Adrenal gland (tissue), 12 donors: ENCODE data around the gene HRH2. TPM values are rescaled to one million over a fixed set of nuclear protein-coding genes. Genes with fewer than 3 reads are reported as not detected.
"Not testable (repeated sequence)": the region's sequence is repeated elsewhere in the genome, so short reads cannot be mapped to it uniquely, and the experiment has no call there.

Experiments used
- DNase-seq, 7 donors: peaks; one replicate each; pipeline ENCODE4 v3.0.0-alpha.2; 2019 to 2020
- H3K27ac ChIP-seq, 5 donors: fragments of 200-600 bp; sonication (generic) in 4 of 5; 1 replicate in 3 of 5; 2 replicates in 2 of 5; pipeline versions ENCODE4 v1.5.1 to v1.8.0; 2016 to 2020; ENCODE audit warnings: mild to moderate bottlenecking in 1 of 5
- H3K27me3 ChIP-seq: fragments of 200-600 bp; 2 replicates; pipeline ENCODE4 v1.8.0; 2021
- H3K36me3 ChIP-seq, 2 donors: fragments of 200-600 bp; replicated peaks in 1 of 2; 1 replicate in 1 of 2; 2 replicates in 1 of 2; pipeline versions ENCODE4 v1.5.1 to v1.8.0; 2018 to 2022
- H3K4me1 ChIP-seq, 2 donors: fragments of 200-600 bp; replicated peaks in 1 of 2; 1 replicate in 1 of 2; 2 replicates in 1 of 2; pipeline versions ENCODE4 v1.5.1 to v1.8.0; 2018 to 2021
- H3K4me3 ChIP-seq, 4 donors: fragments of 200-600 bp; sonication (generic) in 3 of 4; one replicate each; pipeline ENCODE4 v1.5.1; 2016 to 2018
- H3K9me3 ChIP-seq, 3 donors: fragments of 200-600 bp; sonication (generic) in 1 of 3; replicated peaks in 1 of 3; 1 replicate in 2 of 3; 2 replicates in 1 of 3; pipeline versions ENCODE4 v1.5.1 to v1.8.0; 2016 to 2021
- POLR2A ChIP-seq, 2 donors: fragments of 450-650 bp; IDR thresholded peaks; one replicate each; pipeline ENCODE4 v1.6.1; 2017; ENCODE audit warnings: antibody characterized with exemption in 2 of 2, mild to moderate bottlenecking in 2 of 2, moderate library complexity in 1 of 2
- WGBS, 4 donors: extraction: QIAGEN DNeasy Blood & Tissue Kit in 2 of 4; methylation state at CpG; one replicate each; pipeline versions ENCODE4 v1.1.5 to v1.1.7; 2013 to 2017; 5-methylcytosine and 5-hydroxymethylcytosine counted together
- intact Hi-C, 2 donors: fragments of 100-400 bp; cut with DNase I; formaldehyde crosslinking; loops; one replicate each; pipeline versions ENCODE4 v1.14.1 to v1.15.0; 2022 to 2023
- polyA plus RNA-seq, 3 donors: library from polyadenylated mRNA; stranded (reverse); fragments of 200-250 nt in 2 of 3; fragments of 350-450 nt in 1 of 3; fragmentation: Illumina TruSeq in 1 of 3; extraction: RNeasy Lipid Tissue Mini Kit (QIAGEN cat#74804) in 1 of 3; gene quantifications; one replicate each; pipeline ENCODE4 v1.2.3, GENCODE V29; 2013 to 2014
- total RNA-seq, 9 donors: library from RNA; depleted of rRNA in 4 of 9; stranded (reverse); fragments of >200 nt in 4 of 9; fragments of 120-200 nt in 1 of 9; fragmentation: NEBNext Ultra II Directional in 1 of 9; extraction: Animal tissue kit (Norgen Biotek cat#: 25700) in 1 of 9; gene quantifications; one replicate each; pipeline versions ENCODE4 v1.1.0 to v1.2.4, GENCODE V29; 2013 to 2023
- TF ChIP-seq, protein P1 (sequence below), 6 experiments: fragments of 450-650 bp in 4 of 6; fragments of 200-600 bp in 2 of 6; sonication (generic) in 1 of 6; IDR thresholded peaks; 1 replicate in 5 of 6; 2 replicates in 1 of 6; pipeline versions ENCODE4 v1.5.1 to v1.8.0; 2016 to 2021; ENCODE audit warnings: antibody characterized with exemption in 6 of 6, mild to moderate bottlenecking in 2 of 6, moderate library complexity in 1 of 6
- donor health status: healthy with polysubstance abuse.
- donor health status: Bipolar disorder and iron deficiency.
- donor health status: DM: yes; HTN: yes; CAD: no.
- donor health status: DM: no; HTN: no; CAD: no.
- donor health status: DM: no; HTN: no; CAD: no.
- donor health status: DM: yes; HTN: yes; CAD: no.

The HRH2 gene
- total and polyA plus RNA-seq, 12 donors = 0.22 to 7.3 (median 3.1) TPM

DNA sequence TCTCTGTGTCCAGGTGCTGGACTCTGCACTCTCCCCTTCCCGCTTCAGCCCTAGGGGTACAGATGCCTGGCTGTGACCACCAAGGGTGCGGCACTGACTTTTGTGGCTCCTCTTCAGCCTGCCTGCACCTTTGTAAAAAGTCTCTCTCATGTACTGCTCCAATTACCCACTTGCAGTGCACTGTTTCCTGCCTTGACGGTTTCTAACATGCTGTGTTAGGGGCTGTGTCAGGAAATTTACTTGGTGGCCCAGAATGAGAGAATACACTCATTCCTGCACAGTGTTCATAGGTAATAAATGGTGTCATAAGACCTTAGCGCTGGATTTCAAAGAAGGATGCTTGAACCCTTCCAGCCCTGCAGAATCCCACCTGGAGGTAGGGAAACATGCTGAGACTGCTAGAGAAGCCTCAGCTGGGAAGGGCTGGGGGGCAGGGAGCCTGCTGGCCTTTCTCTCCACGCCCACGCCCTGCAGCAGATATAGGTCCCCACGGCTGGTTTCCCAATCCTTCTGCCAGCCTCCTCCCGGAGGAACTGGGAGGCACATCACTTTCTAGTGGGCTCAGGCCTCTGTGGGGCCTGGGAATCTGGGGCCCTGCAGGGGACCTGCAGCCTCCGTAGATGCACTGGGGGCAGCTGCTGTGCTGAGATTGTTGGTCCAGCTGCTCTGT is 17.6 kb upstream of the HRH2 start:
- intact Hi-C loops = no loop called here
- Histone ChIP-seq H3K4me3 (no peak overlapping the region), H3K9me3 (no peaks in the 10 kb centered on the region), H3K36me3 (no peaks in the 10 kb centered on the region), H3K4me1 (no peaks in the 10 kb centered on the region), H3K27ac (no peak overlapping the region), H3K27me3 (no peaks in the 10 kb centered on the region)
- DNase-seq = no peak
- 68 to 76% (median 74%) methylated on average over 7 to 9 of the region's 9 CpGs for WGBS, 4 donors
- TF ChIP-seq POLR2A (IDR thresholded peaks at IDR 0.05) = no peak
- TF ChIP-seq, protein P1, sequence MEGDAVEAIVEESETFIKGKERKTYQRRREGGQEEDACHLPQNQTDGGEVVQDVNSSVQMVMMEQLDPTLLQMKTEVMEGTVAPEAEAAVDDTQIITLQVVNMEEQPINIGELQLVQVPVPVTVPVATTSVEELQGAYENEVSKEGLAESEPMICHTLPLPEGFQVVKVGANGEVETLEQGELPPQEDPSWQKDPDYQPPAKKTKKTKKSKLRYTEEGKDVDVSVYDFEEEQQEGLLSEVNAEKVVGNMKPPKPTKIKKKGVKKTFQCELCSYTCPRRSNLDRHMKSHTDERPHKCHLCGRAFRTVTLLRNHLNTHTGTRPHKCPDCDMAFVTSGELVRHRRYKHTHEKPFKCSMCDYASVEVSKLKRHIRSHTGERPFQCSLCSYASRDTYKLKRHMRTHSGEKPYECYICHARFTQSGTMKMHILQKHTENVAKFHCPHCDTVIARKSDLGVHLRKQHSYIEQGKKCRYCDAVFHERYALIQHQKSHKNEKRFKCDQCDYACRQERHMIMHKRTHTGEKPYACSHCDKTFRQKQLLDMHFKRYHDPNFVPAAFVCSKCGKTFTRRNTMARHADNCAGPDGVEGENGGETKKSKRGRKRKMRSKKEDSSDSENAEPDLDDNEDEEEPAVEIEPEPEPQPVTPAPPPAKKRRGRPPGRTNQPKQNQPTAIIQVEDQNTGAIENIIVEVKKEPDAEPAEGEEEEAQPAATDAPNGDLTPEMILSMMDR (IDR thresholded peaks at IDR 0.05) = no peak

DNA sequence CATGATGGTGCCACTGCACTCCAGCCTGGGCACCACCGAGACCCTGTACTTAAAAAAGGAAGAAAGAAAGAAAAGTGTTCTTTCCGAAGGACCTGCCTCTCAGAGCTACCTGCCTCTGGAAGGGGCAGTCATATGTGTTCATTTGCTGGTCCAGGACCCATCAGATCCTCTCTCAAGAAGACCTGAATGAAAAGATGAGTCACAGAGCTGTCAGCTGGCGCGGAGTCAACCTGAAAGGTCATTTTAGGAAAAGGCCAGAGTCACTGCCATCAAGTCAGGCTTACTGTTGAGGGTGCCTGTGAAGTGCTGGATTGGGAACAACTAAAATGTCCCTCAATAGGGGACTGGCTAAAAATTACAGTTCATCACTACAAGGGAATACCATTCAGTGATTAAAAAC is 14.9 kb upstream of the HRH2 start:
- Histone ChIP-seq H3K36me3 (no peaks in the 10 kb centered on the region), H3K27ac (no peak overlapping the region), H3K9me3 (no peaks in the 10 kb centered on the region), H3K4me1 (no peaks in the 10 kb centered on the region), H3K4me3 (no peak overlapping the region), H3K27me3 (no peaks in the 10 kb centered on the region)
- 68 to 75% (median 69%) methylated on average over 4 of the region's 4 CpGs for WGBS, 4 donors
- TF ChIP-seq POLR2A (IDR thresholded peaks at IDR 0.05) = no peak
- TF ChIP-seq, protein P1 (IDR thresholded peaks at IDR 0.05) = no peak
- intact Hi-C loops = no loop called here
- DNase-seq = peak in 3 of 7 donors; percentile 20 to 29 (median 27)

DNA sequence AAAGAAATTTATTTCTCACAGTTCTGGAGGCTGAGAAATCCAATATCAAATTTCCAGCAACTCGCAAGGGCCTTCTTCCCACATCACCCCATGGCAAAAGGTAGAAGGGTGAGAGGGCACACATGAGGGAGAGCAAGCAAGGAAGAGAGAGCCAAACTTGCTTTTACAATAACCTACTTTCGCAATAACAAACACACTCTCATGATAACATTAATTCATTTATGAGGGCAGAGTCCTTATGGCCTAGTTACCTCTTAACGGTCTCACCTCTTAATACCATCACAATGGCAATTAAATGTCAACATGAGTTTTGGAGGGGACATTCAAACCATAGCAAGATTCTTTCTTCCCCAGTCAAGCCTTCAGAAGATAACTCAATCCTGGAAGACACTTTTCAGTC is 11.6 kb upstream of the HRH2 start:
- H3K4me1 ChIP-seq = no peaks in the 10 kb centered on the region
- intact Hi-C loops = no loop called here
- TF ChIP-seq, protein P1 (IDR thresholded peaks at IDR 0.05) = no peak
- no peak for TF ChIP-seq POLR2A (IDR thresholded peaks at IDR 0.05)
- whole genome bisulfite sequencing, 4 donors = 76 to 84% (median 79%) methylated on average over 3 of the region's 3 CpGs
- no peak for DNase-seq
- H3K36me3 ChIP-seq = no peaks in the 10 kb centered on the region
- peaks cover 0 to 6% (median 0%) of the 10 kb centered on the region in 3 donors for H3K9me3 ChIP-seq
- no peak overlapping the region for H3K27ac ChIP-seq
- H3K4me3 ChIP-seq = no peak overlapping the region
- H3K27me3 ChIP-seq = no peaks in the 10 kb centered on the region

DNA sequence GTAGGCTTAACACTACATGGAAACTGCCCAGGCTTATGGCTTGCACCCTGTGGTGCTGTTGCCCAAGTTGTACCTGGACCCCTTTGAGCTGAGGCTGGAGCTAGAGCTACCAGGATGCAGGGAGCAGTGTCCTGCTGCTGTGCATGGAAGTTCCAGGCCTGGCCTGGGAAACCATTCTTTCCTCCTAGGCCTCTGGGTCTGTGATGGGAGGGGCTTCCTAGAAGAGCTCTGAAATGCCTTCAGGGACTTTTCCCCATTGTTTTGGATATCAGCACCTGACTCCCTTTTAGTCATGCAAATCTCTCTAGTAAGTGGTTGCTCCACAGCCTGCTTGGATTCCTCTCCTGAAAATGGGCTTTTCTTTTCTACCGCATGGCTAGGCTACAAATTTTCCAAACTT is 7.9 kb upstream of the HRH2 start:
- 91 to 100% (median 97%) methylated on average over 1 of the region's 1 CpG for WGBS, 4 donors
- no peaks in the 10 kb centered on the region for H3K27me3 ChIP-seq
- H3K36me3 ChIP-seq = no peaks in the 10 kb centered on the region
- no peak for TF ChIP-seq POLR2A (IDR thresholded peaks at IDR 0.05)
- TF ChIP-seq, protein P1 (IDR thresholded peaks at IDR 0.05) = no peak
- H3K27ac ChIP-seq = no peak overlapping the region
- H3K4me1 ChIP-seq = no peaks in the 10 kb centered on the region
- no peak overlapping the region for H3K4me3 ChIP-seq
- no peak for DNase-seq
- intact Hi-C loops = no loop called here
- peaks cover 0 to 6% (median 0%) of the 10 kb centered on the region in 3 donors for H3K9me3 ChIP-seq

DNA sequence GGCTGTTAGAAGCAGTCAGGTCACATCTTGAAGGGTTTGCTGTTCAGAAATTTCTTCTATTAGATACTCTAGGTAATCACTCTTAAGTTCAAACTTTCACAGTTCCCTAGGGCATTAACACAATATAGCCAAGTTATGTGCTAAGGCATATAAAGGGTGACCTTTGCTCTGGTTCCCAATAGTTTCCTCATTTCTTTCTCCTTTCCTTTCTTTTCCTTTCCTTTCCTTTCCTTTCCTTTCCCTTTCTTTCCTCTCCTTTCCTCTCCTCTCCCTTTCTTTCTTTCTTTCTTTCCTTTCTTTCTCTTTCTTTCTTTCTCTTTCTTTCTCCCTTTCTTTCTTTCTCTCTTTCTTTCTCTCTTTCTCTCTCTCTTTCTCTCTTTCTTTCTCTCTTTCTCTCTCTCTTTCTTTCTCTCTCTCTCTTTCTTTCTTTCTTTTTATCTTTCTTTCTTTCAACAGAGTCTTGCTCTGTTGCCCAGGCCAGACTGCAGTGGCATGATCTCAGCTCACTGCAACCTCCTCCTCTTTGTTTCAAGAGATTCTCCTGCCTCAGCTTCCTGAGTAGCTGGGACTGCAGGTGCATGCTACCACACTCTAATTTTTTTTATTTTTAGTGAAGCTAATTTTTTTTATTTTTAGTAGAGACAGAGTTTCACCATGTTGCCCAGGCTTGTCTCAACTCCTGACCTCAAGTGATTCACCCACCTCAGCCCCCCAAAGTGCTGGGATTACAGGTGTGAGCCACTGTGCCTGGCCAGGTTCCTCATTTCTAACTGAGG is 7.3 kb upstream of the HRH2 start:
- H3K4me3 ChIP-seq, H3K27ac ChIP-seq, H3K9me3 ChIP-seq, intact Hi-C loops, H3K27me3 ChIP-seq, DNase-seq, H3K4me1 ChIP-seq, H3K36me3 ChIP-seq: not testable (repeated sequence)
